ENCODE measurements around the gene RAPGEF4. TPM values are rescaled to one million over a fixed set of nuclear protein-coding genes. Genes with fewer than 3 reads are reported as not detected.

RAPGEF4 gene
- total and polyA plus RNA-seq, 9 of the 15 experiments (the other 6 are each of a cell fraction or from before 2014, with no cell fraction given): 0.04 to 0.33 (median 0.13) TPM; not detected in 6

GRCh38 chr2:172812158-172812744 is 76.6 kb downstream of the RAPGEF4 start:
- H3K9ac ChIP-seq (ENCODE audit: insufficient read depth in 1 of 2, low read depth in 2 of 2, low read length in 2 of 2): no peak overlapping the region
- H3K4me2 ChIP-seq (ENCODE audit: insufficient read depth, low read length): no peak overlapping the region
- H2AFZ ChIP-seq (ENCODE audit: low read depth, low read length): no peak overlapping the region
- no peaks in the 10 kb centered on the region for H3K9me3 ChIP-seq (replicated peaks; ENCODE audit: control insufficient read depth, insufficient read depth, low read depth, low read length)
- 0 out of 5 replicates have a peak, but pooled peaks cover 0 to 3% of the 10 kb centered on the region in 2 experiments for H3K27me3 ChIP-seq (ENCODE audit: control insufficient read depth in 2 of 2, insufficient read depth in 2 of 2, low read length in 2 of 2)
- FAIRE-seq: no peak
- no peak overlapping the region for H3K4me3 ChIP-seq
- POLR2A ChIA-PET: no interaction called here
- no peaks in the 10 kb centered on the region for H3K79me2 ChIP-seq (ENCODE audit: control insufficient read depth, insufficient read depth, low read length)
- CTCF ChIA-PET (ENCODE audit: low intra/inter-chr PET ratio): no interaction called here
- H3K36me3 ChIP-seq (ENCODE audit: control insufficient read depth, insufficient read depth, low read length): no peaks in the 10 kb centered on the region
- intact Hi-C loops (cut with micrococcal nuclease): no loop called here
- in situ Hi-C loops (cut with MboI): no loop called here
- ATAC-seq: no peak
- no TSS peak for BruUV-seq (replicated peaks)
- H3K9me1 ChIP-seq (ENCODE audit: control insufficient read depth, insufficient read depth, low read length): no peaks in the 10 kb centered on the region
- no peak for TF ChIP-seq POLR2A (conservative IDR thresholded peaks at IDR 0.05)
- TF ChIP-seq HDAC8 (tag; IDR thresholded peaks at IDR 0.05): no peak
- no peaks in the 10 kb centered on the region for H3K4me1 ChIP-seq (replicated peaks in 1 of 2; ENCODE audit: control insufficient read depth in 2 of 2, insufficient read depth in 2 of 2, low read length in 2 of 2)
- no peak for DNase-seq (ENCODE audit: extremely low read depth in 1 of 4, low spot score in 3 of 4)
- H3K27ac ChIP-seq (ENCODE audit: extremely low read depth, low read depth, low read length): no peak overlapping the region
- WGBS (ENCODE audit: insufficient coverage, low coverage, missing lambda C conversion rate): 2% methylated on average over 7 of the region's 7 CpGs
- H4K20me1 ChIP-seq (replicated peaks; ENCODE audit: control insufficient read depth, insufficient read depth, low read length): no peaks in the 10 kb centered on the region

GRCh38 chr2:172813314-172813888 is 77.8 kb downstream of the RAPGEF4 start:
- Histone ChIP-seq H3K9me1 (ENCODE audit: control insufficient read depth, insufficient read depth, low read length) (no peaks in the 10 kb centered on the region), H3K9me3 (replicated peaks; ENCODE audit: control insufficient read depth, insufficient read depth, low read depth, low read length) (no peaks in the 10 kb centered on the region), H3K27me3 (ENCODE audit: control insufficient read depth in 2 of 2, insufficient read depth in 2 of 2, low read length in 2 of 2) (0 out of 5 replicates have a peak, but pooled peaks cover 0 to 3% of the 10 kb centered on the region in 2 experiments), H3K9ac (ENCODE audit: insufficient read depth in 1 of 2, low read depth in 2 of 2, low read length in 2 of 2) (no peak overlapping the region), H3K79me2 (ENCODE audit: control insufficient read depth, insufficient read depth, low read length) (no peaks in the 10 kb centered on the region), H3K4me3 (no peak overlapping the region), H3K27ac (ENCODE audit: extremely low read depth, low read depth, low read length) (no peak overlapping the region), H4K20me1 (replicated peaks; ENCODE audit: control insufficient read depth, insufficient read depth, low read length) (no peaks in the 10 kb centered on the region), H3K4me2 (ENCODE audit: insufficient read depth, low read length) (no peak overlapping the region), H3K4me1 (replicated peaks in 1 of 2; ENCODE audit: control insufficient read depth in 2 of 2, insufficient read depth in 2 of 2, low read length in 2 of 2) (no peaks in the 10 kb centered on the region), H2AFZ (ENCODE audit: low read depth, low read length) (no peak overlapping the region), H3K36me3 (ENCODE audit: control insufficient read depth, insufficient read depth, low read length) (no peaks in the 10 kb centered on the region)
- FAIRE-seq (peak; percentile 55), DNase-seq (ENCODE audit: extremely low read depth in 1 of 4, low spot score in 3 of 4) (peak in 1 of 4 experiments; percentile 6), ATAC-seq (peak; percentile 51; the same call in 1 of the 3 replicates)
- intact Hi-C loops (cut with micrococcal nuclease): no loop called here
- BruUV-seq (replicated peaks): no TSS peak
- POLR2A ChIA-PET: interaction anchor here (0.6 to 0.9 kb wide), 3 partner anchors 10 to 445 kb away, joined by 3 to 4 read pairs (median 4); no protein-coding TSS in a partner anchor
- WGBS (ENCODE audit: insufficient coverage, low coverage, missing lambda C conversion rate): 1% methylated on average over 4 of the region's 4 CpGs
- TF ChIP-seq, protein P1, sequence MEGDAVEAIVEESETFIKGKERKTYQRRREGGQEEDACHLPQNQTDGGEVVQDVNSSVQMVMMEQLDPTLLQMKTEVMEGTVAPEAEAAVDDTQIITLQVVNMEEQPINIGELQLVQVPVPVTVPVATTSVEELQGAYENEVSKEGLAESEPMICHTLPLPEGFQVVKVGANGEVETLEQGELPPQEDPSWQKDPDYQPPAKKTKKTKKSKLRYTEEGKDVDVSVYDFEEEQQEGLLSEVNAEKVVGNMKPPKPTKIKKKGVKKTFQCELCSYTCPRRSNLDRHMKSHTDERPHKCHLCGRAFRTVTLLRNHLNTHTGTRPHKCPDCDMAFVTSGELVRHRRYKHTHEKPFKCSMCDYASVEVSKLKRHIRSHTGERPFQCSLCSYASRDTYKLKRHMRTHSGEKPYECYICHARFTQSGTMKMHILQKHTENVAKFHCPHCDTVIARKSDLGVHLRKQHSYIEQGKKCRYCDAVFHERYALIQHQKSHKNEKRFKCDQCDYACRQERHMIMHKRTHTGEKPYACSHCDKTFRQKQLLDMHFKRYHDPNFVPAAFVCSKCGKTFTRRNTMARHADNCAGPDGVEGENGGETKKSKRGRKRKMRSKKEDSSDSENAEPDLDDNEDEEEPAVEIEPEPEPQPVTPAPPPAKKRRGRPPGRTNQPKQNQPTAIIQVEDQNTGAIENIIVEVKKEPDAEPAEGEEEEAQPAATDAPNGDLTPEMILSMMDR (IDR thresholded peaks at IDR 0.05 in 2 of 3, conservative IDR thresholded peaks at IDR 0.05 in 1 of 3; ENCODE audit: insufficient read depth in 2 of 3, low read depth in 1 of 3, low read length in 3 of 3): peak in 2 of 3 experiments; percentile 26 to 47; a peak in 2 of 6 replicates
- TF ChIP-seq FOSL1 (tag; conservative IDR thresholded peaks at IDR 0.05) (no peak), RAD21 (CRISPR knock-in tag; conservative IDR thresholded peaks at IDR 0.05 in 1 of 2, IDR thresholded peaks at IDR 0.05 in 1 of 2) (peak in 1 of 2 experiments; percentile 40; a peak in 1 of 4 replicates)
- in situ Hi-C loops (cut with MboI): no loop called here
- CTCF ChIA-PET (ENCODE audit: low intra/inter-chr PET ratio): interaction anchor here (1.4 kb wide), 1 partner anchor 119 kb away, joined by 11 read pairs; no protein-coding TSS in a partner anchor

Measured in K562 (cell line).